Coronary artery (tissue), 2 donors: ENCODE measurements around the gene CACNA1B.
A peak's percentile ranks its signal among the peaks of the same experiment; 100 is the strongest.

Experiments
- DNase-seq: peaks from one replicate; pipeline ENCODE4 v3.0.0-alpha.2; 2017; ENCODE audit warnings: low spot score
- H3K27ac ChIP-seq, 2 donors: fragments of 200-600 bp; sonication (generic); one replicate each; pipeline ENCODE4 v1.5.1; 2016 to 2019
- H3K4me3 ChIP-seq: fragments of 200-600 bp; sonication (generic); 2 replicates; pipeline ENCODE4 v1.5.1; 2016; ENCODE audit warnings: mild to moderate bottlenecking, moderate library complexity
- TF ChIP-seq, protein P1 (sequence below): fragments of 200-600 bp; sonication (generic); IDR thresholded peaks from one replicate; pipeline ENCODE4 v1.5.1; 2019; ENCODE audit warnings: antibody characterized with exemption

The CACNA1B gene

DNA sequence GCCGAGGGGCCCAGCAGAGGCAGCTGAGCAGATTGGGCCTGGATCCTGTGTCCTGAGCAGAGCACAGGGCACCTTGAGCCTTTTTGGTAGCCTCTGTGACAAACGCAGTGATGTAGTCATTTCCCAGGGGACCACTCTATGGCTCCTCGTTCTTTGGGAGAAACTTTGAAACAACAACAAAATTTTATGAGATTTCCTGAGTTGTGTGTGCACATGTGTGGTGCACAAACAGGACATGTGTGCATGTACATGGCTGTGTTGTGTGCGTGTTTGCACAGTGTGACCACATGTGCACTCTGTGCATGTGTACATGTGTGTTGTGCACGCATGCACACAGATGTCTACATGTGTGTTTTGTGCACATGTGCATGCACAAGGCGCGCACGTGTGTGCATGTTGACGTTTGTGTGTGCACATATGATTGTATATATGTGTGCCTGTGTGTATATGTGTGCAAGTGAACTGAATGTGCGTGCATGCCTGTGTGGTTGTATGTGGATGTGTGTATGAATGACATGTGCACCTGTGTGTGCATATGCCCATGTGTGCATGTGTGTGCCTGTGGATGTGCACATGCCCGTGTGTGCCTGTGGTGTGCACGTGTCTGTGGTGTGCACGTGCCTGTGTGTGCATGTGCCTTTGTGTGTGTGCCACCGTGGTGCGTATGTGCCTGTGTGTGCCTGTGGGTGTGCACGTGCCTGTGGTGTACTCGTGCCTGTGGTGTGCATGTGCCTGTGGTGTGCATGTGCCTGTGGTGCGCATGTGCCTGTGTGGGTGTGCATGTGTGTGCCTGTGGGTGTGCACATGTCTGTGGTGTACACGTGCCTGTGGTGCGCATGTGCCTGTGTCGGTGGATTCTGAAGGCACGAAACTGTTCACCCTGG lies 221.6 kb downstream of the CACNA1B start:
- TF ChIP-seq, protein P1, sequence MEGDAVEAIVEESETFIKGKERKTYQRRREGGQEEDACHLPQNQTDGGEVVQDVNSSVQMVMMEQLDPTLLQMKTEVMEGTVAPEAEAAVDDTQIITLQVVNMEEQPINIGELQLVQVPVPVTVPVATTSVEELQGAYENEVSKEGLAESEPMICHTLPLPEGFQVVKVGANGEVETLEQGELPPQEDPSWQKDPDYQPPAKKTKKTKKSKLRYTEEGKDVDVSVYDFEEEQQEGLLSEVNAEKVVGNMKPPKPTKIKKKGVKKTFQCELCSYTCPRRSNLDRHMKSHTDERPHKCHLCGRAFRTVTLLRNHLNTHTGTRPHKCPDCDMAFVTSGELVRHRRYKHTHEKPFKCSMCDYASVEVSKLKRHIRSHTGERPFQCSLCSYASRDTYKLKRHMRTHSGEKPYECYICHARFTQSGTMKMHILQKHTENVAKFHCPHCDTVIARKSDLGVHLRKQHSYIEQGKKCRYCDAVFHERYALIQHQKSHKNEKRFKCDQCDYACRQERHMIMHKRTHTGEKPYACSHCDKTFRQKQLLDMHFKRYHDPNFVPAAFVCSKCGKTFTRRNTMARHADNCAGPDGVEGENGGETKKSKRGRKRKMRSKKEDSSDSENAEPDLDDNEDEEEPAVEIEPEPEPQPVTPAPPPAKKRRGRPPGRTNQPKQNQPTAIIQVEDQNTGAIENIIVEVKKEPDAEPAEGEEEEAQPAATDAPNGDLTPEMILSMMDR, result no peak
- H3K4me3 ChIP-seq, result no peak overlapping the region
- DNase-seq, result peak; percentile 43
- H3K27ac ChIP-seq, result no peak overlapping the region

DNA sequence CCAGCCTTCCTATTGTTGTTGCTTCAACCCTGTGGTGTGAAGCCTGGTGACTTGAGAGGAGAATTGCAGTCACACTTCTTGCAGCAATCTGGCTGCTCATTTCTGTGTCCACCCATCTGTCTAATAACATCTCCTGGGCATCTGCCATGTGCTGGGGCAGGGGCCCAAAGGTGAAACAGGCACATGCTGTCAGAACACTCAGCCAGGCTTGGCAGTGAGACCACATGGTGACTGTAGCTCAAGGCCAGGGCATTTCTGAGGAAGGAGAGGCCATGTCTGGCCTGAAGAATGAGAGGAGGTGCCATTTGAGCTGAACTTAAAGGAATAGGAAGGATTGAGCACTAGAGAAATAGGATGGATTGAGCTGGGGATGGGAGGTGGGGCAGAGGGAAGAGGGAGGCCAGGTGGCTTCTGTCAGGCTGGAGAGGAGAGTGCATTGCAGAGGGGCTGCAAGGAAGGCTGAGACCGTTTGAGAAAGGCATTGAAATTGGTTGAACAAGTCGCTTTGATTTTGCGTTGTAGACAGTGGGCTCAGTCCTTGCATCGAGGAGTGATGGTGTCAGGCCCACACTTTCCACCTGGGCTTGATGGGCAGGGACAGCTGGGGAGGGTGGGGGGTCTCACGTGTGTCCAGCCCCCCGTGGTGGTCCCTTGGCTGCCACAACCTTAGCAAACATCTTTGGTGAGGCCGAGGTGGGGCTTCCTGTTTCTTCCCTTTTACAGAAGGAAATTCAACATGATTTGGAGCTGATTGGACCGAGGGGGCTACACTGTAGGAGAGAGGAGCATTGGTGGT lies 222.4 kb downstream of the CACNA1B start:
- TF ChIP-seq, protein P1, result no peak
- no peak overlapping the region for H3K27ac ChIP-seq
- DNase-seq, result no peak
- no peak overlapping the region for H3K4me3 ChIP-seq

- Histone ChIP-seq H3K27ac (no peak overlapping the region), H3K4me3 (no peak overlapping the region)
- DNase-seq, result peak; percentile 46
- TF ChIP-seq, protein P1, result no peak
These were observed 223.2 kb downstream of the CACNA1B start for GRCh38 chr9:138100711-138101350.

DNA sequence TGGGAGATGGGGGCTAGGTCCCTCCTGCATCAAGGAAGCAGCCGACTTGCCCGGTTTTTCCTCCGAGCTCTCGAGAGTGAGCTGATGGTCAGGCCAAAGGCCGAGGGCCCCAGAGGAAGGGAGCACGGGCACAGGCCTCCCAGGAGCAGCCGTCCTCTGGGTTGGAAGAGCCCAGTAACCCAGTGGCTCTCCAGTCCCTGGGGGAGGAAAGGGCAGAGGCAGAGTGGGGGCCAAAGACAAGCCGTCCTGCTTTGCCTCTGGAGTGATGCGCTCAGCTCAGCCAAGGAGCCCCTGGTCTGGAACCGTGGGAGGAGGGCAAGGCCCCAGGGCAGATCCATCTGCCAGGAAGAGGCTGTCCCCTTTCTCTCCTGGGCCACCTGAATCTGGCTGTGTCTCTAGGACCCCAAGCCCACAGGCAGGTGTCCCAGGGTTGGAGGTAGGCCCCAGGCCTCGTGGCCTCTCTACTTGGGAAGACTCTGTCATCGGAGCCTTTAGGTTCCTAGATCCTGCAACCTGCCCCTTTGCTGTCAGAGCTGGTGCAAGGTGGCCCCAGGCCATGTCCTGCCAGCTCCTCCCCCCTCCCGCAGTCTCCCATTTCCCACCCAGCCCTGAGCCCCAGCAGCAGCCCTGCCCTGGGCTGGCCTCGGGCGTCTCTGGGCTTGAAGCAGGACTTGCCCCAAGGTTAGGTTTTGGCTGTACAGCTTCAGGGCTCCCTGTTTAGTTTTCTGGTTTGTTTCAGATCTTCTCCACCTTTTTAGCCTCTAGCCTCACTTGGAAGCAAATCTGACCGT lies 224.1 kb downstream of the CACNA1B start:
- peak; percentile 61 for DNase-seq
- TF ChIP-seq, protein P1, result no peak
- H3K27ac ChIP-seq, result no peak overlapping the region
- no peak overlapping the region for H3K4me3 ChIP-seq

- H3K27ac ChIP-seq, result no peak overlapping the region
- TF ChIP-seq, protein P1, result no peak
- no peak for DNase-seq
- no peak overlapping the region for H3K4me3 ChIP-seq
These were observed 224.9 kb downstream of the CACNA1B start for GRCh38 chr9:138102246-138103051.
